IMR-90 (cell line): Measurements from ENCODE around the gene TBCEL. TPM values are rescaled to one million over a fixed set of nuclear protein-coding genes. Genes with fewer than 3 reads are reported as not detected.

Experiments used
- ATAC-seq: fragments of 200-7000 bp; cut with Tn5 transposase; 2 replicates; pipeline ENCODE4 v1.9.1; 2020; ENCODE audit warnings: low read depth, mild to moderate bottlenecking, moderate library complexity
- BruUV-seq: library from RNA; stranded (reverse); fragments of 400-500 nt; replicated peaks from 2 replicates; lab custom pipeline; 2021; lab: Mats Ljungman, UMichigan
- CTCF ChIA-PET: fragments of 300-600 bp; formaldehyde crosslinking; extraction: SDS; loops from one replicate; lab custom pipeline; 2021; ENCODE audit warnings: antibody characterized with exemption; lab: Yijun Ruan, JAX
- POLR2A ChIA-PET: fragments of 300-600 bp; sonication (Branson Sonifier 250); formaldehyde crosslinking; loops from one replicate; lab custom pipeline; 2022; ENCODE audit warnings: antibody characterized with exemption; ENCODE audit not compliant: unreplicated experiment; lab: Charles Lee
- DNase-seq: peaks from one replicate; pipeline ENCODE4 v3.0.0; 2013
- H2AFZ ChIP-seq: replicated peaks from 2 replicates; pipeline ENCODE3; 2013; ENCODE audit warnings: low read length, mild to moderate bottlenecking; ENCODE audit not compliant: poor library complexity
- H2AK5ac ChIP-seq: 2 replicates; pipeline ENCODE4 v1.6.1; 2013; ENCODE audit warnings: low read depth, low read length, inconsistent platforms
- H2AK9ac ChIP-seq: replicated peaks from 2 replicates; pipeline ENCODE3; 2013; ENCODE audit warnings: mild to moderate bottlenecking, low read depth, low read length, moderate library complexity; ENCODE audit not compliant: poor library complexity
- H2BK120ac ChIP-seq: 2 replicates; pipeline ENCODE4 v1.6.1; 2013; ENCODE audit warnings: low read depth, low read length, inconsistent platforms
- H2BK15ac ChIP-seq: 3 replicates; pipeline ENCODE4 v1.6.1; 2013; ENCODE audit warnings: low read depth, low read length, inconsistent platforms
- H2BK20ac ChIP-seq: 2 replicates; pipeline ENCODE4 v1.6.1; 2013; ENCODE audit warnings: low read depth, mild to moderate bottlenecking, inconsistent platforms, low read length, moderate library complexity
- H2BK5ac ChIP-seq: 2 replicates; pipeline ENCODE4 v1.6.1; 2013; ENCODE audit warnings: mild to moderate bottlenecking, low read depth, low read length, inconsistent platforms; ENCODE audit not compliant: poor library complexity, severe bottlenecking
- H3K14ac ChIP-seq: replicated peaks from 2 replicates; pipeline ENCODE4 v1.6.1; 2013; ENCODE audit warnings: low read depth, low read length, inconsistent platforms
- H3K18ac ChIP-seq: 2 replicates; pipeline ENCODE4 v1.6.1; 2013; ENCODE audit warnings: low read depth, low read length, control low read depth
- H3K23ac ChIP-seq: 2 replicates; pipeline ENCODE4 v1.6.1; 2013; ENCODE audit warnings: low read depth, low read length, inconsistent platforms
- H3K27ac ChIP-seq: 2 replicates; pipeline ENCODE4 v1.5.1; 2013; ENCODE audit warnings: mild to moderate bottlenecking, control low read depth, low read length; ENCODE audit not compliant: insufficient read depth
- H3K27me3 ChIP-seq: 2 replicates; pipeline ENCODE4 v1.6.1; 2013; ENCODE audit warnings: low read length; ENCODE audit not compliant: control insufficient read depth, insufficient read depth
- H3K36me3 ChIP-seq: 2 replicates; pipeline ENCODE4 v1.6.1; 2013; ENCODE audit warnings: low read length, mixed read lengths; ENCODE audit not compliant: control insufficient read depth, insufficient read depth
- H3K4ac ChIP-seq: 2 replicates; pipeline ENCODE4 v1.6.1; 2013; ENCODE audit warnings: low read depth, low read length, inconsistent platforms
- H3K4me1 ChIP-seq: 2 replicates; pipeline ENCODE4 v1.6.1; 2013; ENCODE audit warnings: low read length, mixed read lengths; ENCODE audit not compliant: control insufficient read depth, insufficient read depth
- H3K4me2 ChIP-seq: 2 replicates; pipeline ENCODE4 v1.6.1; 2013; ENCODE audit warnings: low read depth, mild to moderate bottlenecking, control low read depth, low read length, moderate library complexity
- H3K4me3 ChIP-seq: 2 replicates; pipeline ENCODE4 v1.5.1; 2013; ENCODE audit warnings: low read depth, mild to moderate bottlenecking, control low read depth, low read length, moderate library complexity; ENCODE audit not compliant: insufficient read depth
- H3K56ac ChIP-seq: 2 replicates; pipeline ENCODE4 v1.6.1; 2013; ENCODE audit warnings: low read length, inconsistent platforms; ENCODE audit not compliant: insufficient read depth; ENCODE audit errors: extremely low read depth
- H3K79me1 ChIP-seq, 2 experiments: 2 replicates each; pipeline ENCODE4 v1.6.1; 2013; ENCODE audit warnings: low read length in 2 of 2, inconsistent platforms in 1 of 2, low read depth in 1 of 2
- H3K9ac ChIP-seq: 2 replicates; pipeline ENCODE4 v1.6.1; 2013; ENCODE audit warnings: low read depth, low read length, control low read depth
- H3K9me1 ChIP-seq: 2 replicates; pipeline ENCODE4 v1.6.1; 2013; ENCODE audit warnings: low read length, inconsistent platforms; ENCODE audit not compliant: insufficient read depth
- H3K9me3 ChIP-seq: 2 replicates; pipeline ENCODE4 v1.6.1; 2013; ENCODE audit warnings: low read length; ENCODE audit not compliant: control insufficient read depth, insufficient read depth
- H4K20me1 ChIP-seq: 2 replicates; pipeline ENCODE4 v1.6.1; 2013; ENCODE audit warnings: low read length, inconsistent platforms; ENCODE audit not compliant: insufficient read depth
- H4K5ac ChIP-seq: 2 replicates; pipeline ENCODE4 v1.6.1; 2013; ENCODE audit warnings: mild to moderate bottlenecking, low read depth, low read length, control low read depth
- H4K8ac ChIP-seq, 2 experiments: 2 replicates each; pipeline ENCODE4 v1.6.1; 2013; ENCODE audit warnings: low read depth in 2 of 2, low read length in 2 of 2, control low read depth in 1 of 2, inconsistent platforms in 1 of 2
- H4K91ac ChIP-seq: 2 replicates; pipeline ENCODE4 v1.6.1; 2013; ENCODE audit warnings: low read depth, low read length, inconsistent platforms; ENCODE audit not compliant: insufficient read depth
- MAFK ChIP-seq: IDR thresholded peaks from 2 replicates; pipeline ENCODE4 v1.6.1; 2012; ENCODE audit warnings: low read depth, low read length, improper control_type of control experiment
- POLR2A ChIP-seq: IDR thresholded peaks from 2 replicates; pipeline ENCODE4 v1.6.1; 2012; ENCODE audit warnings: mild to moderate bottlenecking, low read depth, low read length
- WGBS, 2 experiments: methylation state at CpG; one replicate each; pipeline versions ENCODE4 v1.1.5 to v1.1.7; 2013; ENCODE audit warnings: missing lambda C conversion rate in 2 of 2; ENCODE audit not compliant: insufficient read length in 1 of 2; ENCODE audit errors: extremely low coverage in 2 of 2; 5-methylcytosine and 5-hydroxymethylcytosine counted together
- dilution Hi-C: fragments of 300-500 bp; cut with HindIII; formaldehyde crosslinking; loops from one replicate; pipeline ENCODE4 v1.14.3; 2018; ENCODE audit warnings: low sequenced_read_pairs; ENCODE audit not compliant: unreplicated experiment
- in situ Hi-C: fragments of 300-500 bp; cut with MboI; formaldehyde crosslinking; loops from 3 replicates; pipeline ENCODE4 v1.14.3; 2019; ENCODE audit warnings: low sequenced_read_pairs, inconsistent platforms, mixed read lengths
- intact Hi-C: fragments of 100-400 bp; cut with micrococcal nuclease; formaldehyde crosslinking; loops from 2 replicates; pipeline ENCODE4 v1.10.0; 2022
- polyA plus RNA-seq, 3 experiments: library from polyadenylated mRNA; depleted of rRNA; stranded (reverse); fragments of >200 nt; gene quantifications; 2 replicates each; pipeline ENCODE4 v1.2.3, GENCODE V29; 2012; ENCODE audit warnings: low replicate concordance in 1 of 3
- total RNA-seq: library from RNA; depleted of rRNA; stranded (reverse); fragments of >200 nt; gene quantifications from 2 replicates; pipeline ENCODE4 v1.2.3, GENCODE V29; 2012

Gene TBCEL
- total and polyA plus RNA-seq, 2 of the 4 experiments (the other 2 are of a cell fraction) = 7.1 to 21.0 TPM

- H3K27ac ChIP-seq = no peak overlapping the region
- TF ChIP-seq POLR2A = no peak
- no peak for TF ChIP-seq MAFK
- no peak overlapping the region for H2BK5ac ChIP-seq
- H2BK120ac ChIP-seq = no peak overlapping the region
- dilution Hi-C loops (no loop called here), in situ Hi-C loops (no loop called here), intact Hi-C loops (no loop called here)
- H3K4ac ChIP-seq = no peak overlapping the region
- DNase-seq (no peak), ATAC-seq (no peak)
- H3K14ac ChIP-seq = no peak overlapping the region
- no peaks in the 10 kb centered on the region for H3K27me3 ChIP-seq
- no peak overlapping the region for H3K4me3 ChIP-seq
- H2AK5ac ChIP-seq = no peak overlapping the region
- POLR2A ChIA-PET = no interaction called here
- no peak overlapping the region for H2AK9ac ChIP-seq
- no peak overlapping the region for H2AFZ ChIP-seq
- H3K79me1 ChIP-seq = no peaks in the 10 kb centered on the region
- no peak overlapping the region for H3K23ac ChIP-seq
- H3K9ac ChIP-seq = no peak overlapping the region
- no peak overlapping the region for H3K18ac ChIP-seq
- H3K56ac ChIP-seq = no peak overlapping the region
- no peaks in the 10 kb centered on the region for H4K20me1 ChIP-seq
- H3K4me2 ChIP-seq = no peak overlapping the region
- H4K5ac ChIP-seq = no peak overlapping the region
- no peak overlapping the region for H2BK15ac ChIP-seq
- no peak overlapping the region for H2BK20ac ChIP-seq
- no peak overlapping the region for H4K91ac ChIP-seq
- H3K36me3 ChIP-seq = peaks cover 3% of the 10 kb centered on the region
- H3K9me3 ChIP-seq = no peaks in the 10 kb centered on the region
- H3K4me1 ChIP-seq = no peaks in the 10 kb centered on the region
- TSS peak; percentile 38 for BruUV-seq
- CTCF ChIA-PET = no interaction called here
- H4K8ac ChIP-seq = no peak overlapping the region
- no CpG with 5 or more reads among the region's 1 CpG for WGBS, 2 experiments
- no peaks in the 10 kb centered on the region; the same call in 1 of the 2 replicates for H3K9me1 ChIP-seq
Measured at GRCh38 chr11:121089566-121089965, 65.7 kb downstream of the TBCEL start.
